ENCODE data around the gene CORO1C.

- TF ChIP-seq CTCF (IDR thresholded peaks at IDR 0.05 in 2 of 3, conservative IDR thresholded peaks at IDR 0.05 in 1 of 3; ENCODE audit: borderline replicate concordance in 1 of 3, insufficient read depth in 1 of 3, low read depth in 2 of 3, low read length in 2 of 3) = no peak
- TF ChIP-seq EZH2phosphoT487 (IDR thresholded peaks at IDR 0.05; ENCODE audit: borderline replicate concordance) = no peak
- no peak for TF ChIP-seq ZFX (IDR thresholded peaks at IDR 0.05)
- TF ChIP-seq, protein P1, sequence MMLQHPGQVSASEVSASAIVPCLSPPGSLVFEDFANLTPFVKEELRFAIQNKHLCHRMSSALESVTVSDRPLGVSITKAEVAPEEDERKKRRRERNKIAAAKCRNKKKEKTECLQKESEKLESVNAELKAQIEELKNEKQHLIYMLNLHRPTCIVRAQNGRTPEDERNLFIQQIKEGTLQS (IDR thresholded peaks at IDR 0.05) = no peak
- TF ChIP-seq MAX (IDR thresholded peaks at IDR 0.05) = no peak
- no peak for TF ChIP-seq SP1 (IDR thresholded peaks at IDR 0.05; ENCODE audit: low read depth)
- TF ChIP-seq CEBPB (IDR thresholded peaks at IDR 0.05; ENCODE audit: low read depth) = no peak
- no peak for TF ChIP-seq POLR2A (IDR thresholded peaks at IDR 0.05; ENCODE audit: borderline replicate concordance, extremely low read depth, insufficient read depth, insufficient read length)
- TF ChIP-seq TCF7L2 (IDR thresholded peaks at IDR 0.05; ENCODE audit: borderline replicate concordance, extremely low read depth, insufficient read depth, insufficient read length) = no peak
Observed at GRCh38 chr12:108759924-108760323, 28.6 kb upstream of the CORO1C start.

All from HCT116 (cell line).